Measurements from ENCODE around the gene DNAI4. TPM values are rescaled to one million over a fixed set of nuclear protein-coding genes. Genes with fewer than 3 reads are reported as not detected.

Gene DNAI4
- total and polyA plus RNA-seq, 11 donors = 0.72 to 18.9 (median 8.8) TPM

DNA sequence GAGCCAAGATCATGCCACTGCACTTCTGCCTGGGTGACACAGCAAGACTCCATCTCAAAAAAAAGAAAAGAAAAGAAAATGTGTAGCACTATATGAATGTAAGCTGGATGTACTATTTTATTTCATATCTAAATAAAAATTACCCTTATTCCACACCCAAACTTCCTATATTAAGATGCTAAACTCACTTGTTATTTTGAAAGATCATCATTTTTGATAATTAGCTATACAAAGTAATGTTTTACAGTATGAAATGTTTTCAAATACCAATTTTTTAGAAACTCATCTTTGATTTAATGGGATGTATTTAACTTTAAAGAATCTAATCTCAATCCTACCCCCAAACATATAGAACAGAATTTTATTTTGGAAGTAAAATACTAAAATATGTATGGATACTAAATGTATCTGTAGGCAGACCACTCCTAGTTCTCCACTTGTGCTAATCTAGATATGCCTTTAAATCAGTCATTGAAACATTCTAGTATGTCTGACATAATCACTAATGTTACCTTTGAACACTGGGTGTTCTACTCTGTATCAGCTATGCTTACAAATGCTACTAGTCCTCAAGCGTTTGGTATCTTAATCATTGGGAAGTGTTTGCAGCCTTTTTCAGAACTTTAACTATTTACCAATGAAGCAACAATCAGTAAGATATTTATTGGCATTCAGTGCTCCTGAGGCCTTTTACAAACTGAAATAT is 13.0 kb upstream of the DNAI4 start:
- WGBS, 4 donors = 0 to 34% (median 9%) methylated on average over 1 of the region's 1 CpG
- Histone ChIP-seq H3K27ac (no peak overlapping the region), H3K27me3 (no peaks in the 10 kb centered on the region), H3K36me3 (peaks cover 0 to 22% (median 9%) of the 10 kb centered on the region in 9 donors), H3K9me3 (no peaks in the 10 kb centered on the region), H3K4me1 (peaks cover 0 to 77% (median 43%) of the 10 kb centered on the region in 12 donors), H3K4me3 (no peak overlapping the region)
- TF ChIP-seq, protein P1, sequence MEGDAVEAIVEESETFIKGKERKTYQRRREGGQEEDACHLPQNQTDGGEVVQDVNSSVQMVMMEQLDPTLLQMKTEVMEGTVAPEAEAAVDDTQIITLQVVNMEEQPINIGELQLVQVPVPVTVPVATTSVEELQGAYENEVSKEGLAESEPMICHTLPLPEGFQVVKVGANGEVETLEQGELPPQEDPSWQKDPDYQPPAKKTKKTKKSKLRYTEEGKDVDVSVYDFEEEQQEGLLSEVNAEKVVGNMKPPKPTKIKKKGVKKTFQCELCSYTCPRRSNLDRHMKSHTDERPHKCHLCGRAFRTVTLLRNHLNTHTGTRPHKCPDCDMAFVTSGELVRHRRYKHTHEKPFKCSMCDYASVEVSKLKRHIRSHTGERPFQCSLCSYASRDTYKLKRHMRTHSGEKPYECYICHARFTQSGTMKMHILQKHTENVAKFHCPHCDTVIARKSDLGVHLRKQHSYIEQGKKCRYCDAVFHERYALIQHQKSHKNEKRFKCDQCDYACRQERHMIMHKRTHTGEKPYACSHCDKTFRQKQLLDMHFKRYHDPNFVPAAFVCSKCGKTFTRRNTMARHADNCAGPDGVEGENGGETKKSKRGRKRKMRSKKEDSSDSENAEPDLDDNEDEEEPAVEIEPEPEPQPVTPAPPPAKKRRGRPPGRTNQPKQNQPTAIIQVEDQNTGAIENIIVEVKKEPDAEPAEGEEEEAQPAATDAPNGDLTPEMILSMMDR (IDR thresholded peaks at IDR 0.05) = no peak
- TF ChIP-seq POLR2A (IDR thresholded peaks at IDR 0.05) = no peak
- intact Hi-C loops (cut with DNase I) = loop anchor here in 1 of 10 donors (5.0 kb wide), 1 partner anchor 115 kb away; the partner anchor contains the start of gene SLC35D1
- ATAC-seq (no peak), DNase-seq (no peak)

DNA sequence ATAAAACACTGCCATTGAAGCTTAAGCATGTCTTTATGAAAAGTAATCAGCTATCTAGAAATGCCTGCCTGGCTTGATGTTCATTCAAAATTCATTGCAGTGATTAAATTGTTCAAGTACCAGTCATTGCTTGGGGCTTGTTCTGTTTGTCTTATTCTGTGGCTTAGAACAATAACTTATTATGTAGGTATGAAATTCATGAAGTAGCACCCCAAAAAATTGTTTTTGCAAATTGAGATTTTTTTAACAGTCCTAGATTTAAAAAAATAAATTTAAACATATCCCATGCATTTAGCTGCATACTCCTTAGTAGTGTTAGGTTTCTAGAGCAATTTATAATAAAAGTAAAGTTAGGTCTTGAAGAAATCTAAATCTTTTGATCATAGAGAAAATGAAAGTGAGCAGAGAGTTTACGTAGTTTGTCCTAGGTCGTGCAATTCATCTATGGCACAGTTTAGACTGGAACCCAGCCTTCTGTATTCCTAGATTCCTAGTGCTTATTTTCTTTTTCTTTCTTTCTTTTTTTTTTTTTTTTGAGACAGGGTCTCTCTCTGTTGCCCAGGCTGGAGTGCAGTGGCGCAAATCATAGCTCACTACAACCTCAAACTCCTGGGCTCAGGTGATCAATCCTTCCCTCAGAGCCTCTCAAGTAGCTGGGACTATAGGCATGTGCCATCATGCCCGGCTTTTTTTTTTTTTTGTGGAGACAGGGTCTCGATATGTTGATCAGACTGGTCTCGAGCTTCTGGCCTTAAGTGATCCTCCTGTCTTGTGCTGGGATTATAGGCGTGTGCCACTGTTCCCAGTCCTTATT is 9.4 kb upstream of the DNAI4 start:
- Histone ChIP-seq H3K4me3 (peak overlapping the region in 7 of 12 donors; percentile 2 to 45 (median 10)), H3K27ac (peak overlapping the region in 1 of 12 donors; percentile 5), H3K9me3 (no peaks in the 10 kb centered on the region), H3K4me1 (peaks cover 0 to 81% (median 56%) of the 10 kb centered on the region in 12 donors), H3K36me3 (no peaks in the 10 kb centered on the region), H3K27me3 (no peaks in the 10 kb centered on the region)
- TF ChIP-seq, protein P1 (IDR thresholded peaks at IDR 0.05) = no peak
- TF ChIP-seq POLR2A (IDR thresholded peaks at IDR 0.05) = no peak
- ATAC-seq (no peak), DNase-seq (no peak)
- WGBS, 4 donors = 69 to 74% (median 73%) methylated on average over 7 of the region's 7 CpGs
- intact Hi-C loops (cut with DNase I) = loop anchor here in 1 of 10 donors (5.0 kb wide), 1 partner anchor 118 kb away; the partner anchor contains the start of gene SLC35D1

DNA sequence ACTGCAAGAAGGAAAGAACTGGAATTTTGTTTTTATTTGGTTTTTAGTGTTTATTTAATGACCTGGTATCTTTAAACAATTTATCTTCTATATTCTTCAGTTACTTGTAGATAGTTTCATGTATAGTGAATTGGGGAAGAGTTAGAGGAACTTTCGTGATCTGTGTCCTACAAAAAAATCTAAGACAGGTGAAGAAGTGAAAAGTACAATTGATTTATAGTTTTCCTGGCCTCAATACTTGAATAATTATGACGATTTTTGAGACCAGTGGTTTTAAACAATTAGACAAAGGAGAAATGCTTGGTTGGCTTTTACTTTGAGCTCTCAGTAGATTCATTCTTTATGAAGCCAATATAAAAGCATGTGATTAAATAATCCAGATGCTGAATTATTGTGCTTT is 7.6 kb upstream of the DNAI4 start:
- Histone ChIP-seq H3K27me3 (no peaks in the 10 kb centered on the region), H3K27ac (no peak overlapping the region), H3K4me3 (peak overlapping the region in 3 of 12 donors; percentile 77 to 81 (median 78)), H3K36me3 (peaks cover 0 to 6% (median 0%) of the 10 kb centered on the region in 9 donors), H3K9me3 (no peaks in the 10 kb centered on the region), H3K4me1 (peaks cover 0 to 67% (median 46%) of the 10 kb centered on the region in 12 donors)
- 56 to 66% (median 61%) methylated on average over 2 of the region's 2 CpGs for WGBS, 4 donors
- no peak for TF ChIP-seq POLR2A (IDR thresholded peaks at IDR 0.05)
- TF ChIP-seq, protein P1 (IDR thresholded peaks at IDR 0.05) = no peak
- ATAC-seq = no peak
- DNase-seq = no peak
- intact Hi-C loops (cut with DNase I) = loop anchor here in 1 of 10 donors (5.0 kb wide), 1 partner anchor 120 kb away; the partner anchor contains the start of gene SLC35D1

DNA sequence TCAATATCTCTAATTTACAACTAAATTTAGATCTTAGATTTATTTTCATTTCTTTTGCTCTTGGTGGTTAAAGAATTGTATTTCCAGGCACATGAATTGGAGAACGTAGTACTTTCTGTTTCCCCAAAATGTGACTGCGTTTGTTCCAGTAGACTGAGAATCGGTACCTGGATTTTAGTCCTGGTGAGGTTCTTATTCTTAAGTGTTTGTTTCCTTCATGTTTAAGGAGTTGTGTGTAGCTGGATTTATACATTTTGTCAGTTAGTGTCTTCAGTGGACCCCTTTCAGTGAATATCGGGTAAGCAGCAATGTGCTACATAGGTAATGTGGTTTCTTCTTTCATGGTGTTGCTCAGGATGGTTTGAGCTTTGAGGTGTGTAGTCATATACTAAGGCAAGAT is 6.9 kb upstream of the DNAI4 start:
- Histone ChIP-seq H3K36me3 (peaks cover 0 to 7% (median 0%) of the 10 kb centered on the region in 9 donors), H3K4me1 (peaks cover under 1 to 73% (median 50%) of the 10 kb centered on the region in 12 donors), H3K9me3 (no peaks in the 10 kb centered on the region), H3K27me3 (no peaks in the 10 kb centered on the region), H3K4me3 (peak overlapping the region in 11 of 12 donors; percentile 68 to 86 (median 77)), H3K27ac (peak overlapping the region in 9 of 12 donors; percentile 1 to 98 (median 93))
- 34 to 39% (median 38%) methylated on average over 4 of the region's 4 CpGs for WGBS, 4 donors
- TF ChIP-seq, protein P1 (IDR thresholded peaks at IDR 0.05) = no peak
- TF ChIP-seq POLR2A (IDR thresholded peaks at IDR 0.05) = no peak
- no peak for DNase-seq
- no peak for ATAC-seq
- intact Hi-C loops (cut with DNase I) = loop anchor here in 1 of 10 donors (5.0 kb wide), 1 partner anchor 121 kb away; the partner anchor contains the start of gene SLC35D1
